22Rv1 (cell line): Measurements from ENCODE around the gene SLC16A1.
A peak's percentile ranks its signal among the peaks of the same experiment; 100 is the strongest.
"Not testable (repeated sequence)": the region's sequence is repeated elsewhere in the genome, so short reads cannot be mapped to it uniquely, and the experiment has no call there.

Source experiments
- H3K27ac ChIP-seq: fragments of 450-650 bp; 2 replicates; pipeline ENCODE4 v1.5.1; 2017
- CTCF ChIP-seq: fragments of 450-650 bp; IDR thresholded peaks from 2 replicates; pipeline ENCODE4 v1.5.1; 2017; ENCODE audit warnings: mild to moderate bottlenecking
- ZFX ChIP-seq: fragments of 450-650 bp; IDR thresholded peaks from 2 replicates; pipeline ENCODE4 v1.6.1; 2017; ENCODE audit warnings: antibody characterized with exemption, borderline replicate concordance

SLC16A1 gene, protein sequence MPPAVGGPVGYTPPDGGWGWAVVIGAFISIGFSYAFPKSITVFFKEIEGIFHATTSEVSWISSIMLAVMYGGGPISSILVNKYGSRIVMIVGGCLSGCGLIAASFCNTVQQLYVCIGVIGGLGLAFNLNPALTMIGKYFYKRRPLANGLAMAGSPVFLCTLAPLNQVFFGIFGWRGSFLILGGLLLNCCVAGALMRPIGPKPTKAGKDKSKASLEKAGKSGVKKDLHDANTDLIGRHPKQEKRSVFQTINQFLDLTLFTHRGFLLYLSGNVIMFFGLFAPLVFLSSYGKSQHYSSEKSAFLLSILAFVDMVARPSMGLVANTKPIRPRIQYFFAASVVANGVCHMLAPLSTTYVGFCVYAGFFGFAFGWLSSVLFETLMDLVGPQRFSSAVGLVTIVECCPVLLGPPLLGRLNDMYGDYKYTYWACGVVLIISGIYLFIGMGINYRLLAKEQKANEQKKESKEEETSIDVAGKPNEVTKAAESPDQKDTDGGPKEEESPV

DNA sequence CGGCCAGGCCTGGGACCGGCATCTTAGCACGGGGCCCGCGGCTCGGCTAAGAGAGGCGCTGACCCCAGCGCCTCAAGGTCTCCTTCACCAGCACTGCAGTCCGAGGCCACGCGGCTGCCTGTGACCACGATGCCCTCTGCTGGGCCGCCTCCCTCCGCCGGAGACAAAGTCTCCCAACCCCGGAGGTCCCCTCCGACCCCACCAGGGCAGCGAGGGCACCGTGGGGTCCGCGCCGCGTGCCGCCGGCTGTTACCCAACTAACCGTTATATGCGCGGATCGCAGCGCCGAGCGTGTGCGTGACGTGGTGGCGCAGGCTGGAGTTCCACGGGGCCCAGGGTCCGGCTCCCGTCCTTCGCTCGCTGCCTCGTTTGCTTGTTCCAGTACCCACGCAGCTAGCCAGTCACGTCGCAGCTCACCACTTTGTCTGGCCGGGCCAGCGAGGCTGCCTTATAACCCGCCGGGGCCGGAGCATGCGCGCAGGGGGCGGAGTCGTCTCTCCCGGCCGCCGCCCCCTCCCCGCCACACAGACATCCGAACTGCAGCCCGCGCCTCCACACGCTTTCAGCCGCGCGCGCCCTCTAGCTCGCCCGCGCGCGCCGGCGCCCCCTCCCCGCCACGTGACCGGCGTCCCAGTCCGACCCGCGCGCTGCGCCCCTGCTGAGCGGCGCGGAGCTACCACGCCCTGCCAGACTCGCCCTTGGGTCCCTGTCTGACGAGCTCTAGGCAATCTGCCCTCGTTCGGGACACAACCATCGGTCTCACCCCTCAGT lies at the start of gene SLC16A1:
TSS of gene SLC16A1 (minus strand) at position 424 of the 771 bp plus-strand sequence. CDS start 26,888 bp downstream, outside the sequence.
- peak within 1 kb of the TSS; percentile 67 for H3K27ac ChIP-seq
- TF ChIP-seq ZFX (no peak), CTCF (peak; percentile 38)

GRCh38 chr1:113003751-113004690 lies 48.0 kb upstream of the SLC16A1 start:
- no peak overlapping the region for H3K27ac ChIP-seq
- TF ChIP-seq ZFX: no peak
- TF ChIP-seq CTCF: no peak

DNA sequence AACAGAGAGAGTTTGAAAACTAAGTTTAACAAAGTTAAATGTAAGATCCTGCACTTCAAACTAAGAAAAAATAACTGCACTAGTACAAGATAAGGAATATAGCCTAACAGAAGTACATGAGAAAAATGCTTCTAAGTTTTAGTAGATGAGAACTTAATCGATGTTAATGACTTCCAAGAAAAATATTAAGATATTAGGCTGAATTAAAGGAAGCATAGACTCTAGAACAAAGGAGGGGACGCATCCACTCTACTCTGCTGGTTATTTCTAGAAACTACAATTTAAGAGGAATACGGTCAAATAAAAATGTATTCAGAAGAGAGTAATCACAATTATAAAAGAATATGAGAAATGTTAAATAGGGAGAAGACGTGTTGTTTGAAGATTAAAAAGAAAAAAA lies 46.3 kb upstream of the SLC16A1 start:
- no peak overlapping the region for H3K27ac ChIP-seq
- no peak for TF ChIP-seq CTCF
- no peak for TF ChIP-seq ZFX

GRCh38 chr1:112998592-112999235 lies 42.7 kb upstream of the SLC16A1 start:
- TF ChIP-seq CTCF: no peak
- TF ChIP-seq ZFX: no peak
- H3K27ac ChIP-seq: no peak overlapping the region

DNA sequence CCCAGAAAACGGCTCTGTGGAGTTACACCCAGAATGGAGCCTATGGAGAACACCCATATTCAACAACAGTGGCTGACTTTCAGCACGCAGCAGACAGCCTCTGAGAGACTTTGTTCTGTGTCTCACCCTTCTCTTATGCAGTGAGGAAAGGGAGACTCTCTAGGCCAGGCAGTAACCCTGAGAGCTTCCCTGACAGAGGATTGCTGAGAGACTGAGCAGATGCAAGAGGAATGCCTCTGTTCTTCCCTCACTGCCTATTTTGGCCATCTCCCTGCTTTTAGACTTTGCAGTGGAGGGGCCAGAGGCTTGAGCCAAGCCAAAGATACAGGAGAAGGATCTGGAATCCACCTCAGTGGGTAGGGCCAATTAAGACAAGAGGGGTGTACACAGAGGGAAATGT lies 41.8 kb upstream of the SLC16A1 start:
- no peak overlapping the region for H3K27ac ChIP-seq
- TF ChIP-seq ZFX (no peak), CTCF (no peak)

DNA sequence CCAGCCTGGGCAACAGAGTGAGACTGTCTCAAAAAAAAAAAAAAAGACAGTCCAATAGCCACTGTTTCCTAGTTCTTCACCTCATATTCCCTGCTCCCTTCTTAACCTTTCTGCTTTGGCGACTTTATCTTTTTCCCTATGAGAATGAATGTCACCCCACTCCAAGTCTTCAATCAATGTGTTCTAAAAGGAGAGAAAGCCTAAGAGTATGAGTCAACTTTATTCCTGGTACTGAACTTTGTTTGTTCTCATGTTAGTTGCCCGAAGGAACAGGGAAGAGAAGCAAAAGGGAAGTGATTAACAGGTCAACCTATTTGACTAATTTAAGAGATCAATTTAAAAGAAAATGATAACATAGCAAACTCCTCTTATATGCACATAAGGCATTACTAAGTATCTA lies 39.9 kb upstream of the SLC16A1 start:
- TF ChIP-seq CTCF: no peak
- no peak for TF ChIP-seq ZFX
- H3K27ac ChIP-seq: no peak overlapping the region

GRCh38 chr1:112995021-112995420 lies 39.0 kb upstream of the SLC16A1 start:
- H3K27ac ChIP-seq: not testable (repeated sequence)
